H9 (cell line): ENCODE results near the gene EIF4E1B. TPM values are rescaled to one million over a fixed set of nuclear protein-coding genes. Genes with fewer than 3 reads are reported as not detected.

Experiments used
- DNase-seq: peaks from one replicate; pipeline ENCODE4 v3.0.0-alpha.2; 2017
- H2AFZ ChIP-seq: one replicate; pipeline ENCODE4 v1.6.1; 2013; ENCODE audit warnings: mild to moderate bottlenecking, low read length, control low read depth, moderate library complexity
- H2AK5ac ChIP-seq: 2 replicates; pipeline ENCODE4 v1.6.1; 2013; ENCODE audit warnings: low read length, control low read depth, mixed read lengths; ENCODE audit not compliant: insufficient read length
- H2BK120ac ChIP-seq: one replicate; pipeline ENCODE4 v1.6.1; 2013; ENCODE audit warnings: low read depth, mild to moderate bottlenecking, low read length, control low read depth, inconsistent platforms; ENCODE audit not compliant: poor library complexity, severe bottlenecking
- H2BK12ac ChIP-seq: 2 replicates; pipeline ENCODE4 v1.6.1; 2013; ENCODE audit warnings: low read length, control low read depth, mixed read lengths, low read depth; ENCODE audit not compliant: insufficient read length
- H2BK15ac ChIP-seq: 2 replicates; pipeline ENCODE4 v1.6.1; 2013; ENCODE audit warnings: low read depth, low read length, control low read depth
- H2BK20ac ChIP-seq: one replicate; pipeline ENCODE4 v1.6.1; 2013; ENCODE audit warnings: low read depth, mild to moderate bottlenecking, low read length, control low read depth, inconsistent platforms; ENCODE audit not compliant: poor library complexity, severe bottlenecking
- H2BK5ac ChIP-seq: 2 replicates; pipeline ENCODE4 v1.6.1; 2013; ENCODE audit warnings: low read length, control low read depth, mixed read lengths; ENCODE audit not compliant: insufficient read length
- H3K14ac ChIP-seq: 2 replicates; pipeline ENCODE4 v1.6.1; 2013; ENCODE audit warnings: low read length, control low read depth; ENCODE audit not compliant: insufficient read depth
- H3K18ac ChIP-seq: 2 replicates; pipeline ENCODE4 v1.6.1; 2013; ENCODE audit warnings: low read depth, mild to moderate bottlenecking, mixed read lengths, low read length, control low read depth; ENCODE audit not compliant: insufficient read length
- H3K23ac ChIP-seq: 2 replicates; pipeline ENCODE4 v1.6.1; 2013; ENCODE audit warnings: low read length, control low read depth, mixed read lengths, low read depth; ENCODE audit not compliant: insufficient read length
- H3K23me2 ChIP-seq: 2 replicates; pipeline ENCODE4 v1.6.1; 2013; ENCODE audit warnings: low read depth, mild to moderate bottlenecking, mixed read lengths, low read length, control low read depth; ENCODE audit not compliant: insufficient read length, poor library complexity, severe bottlenecking
- H3K27ac ChIP-seq: 2 replicates; pipeline ENCODE4 v1.5.1; 2013; ENCODE audit warnings: low read length, control low read depth, mixed read lengths, low read depth; ENCODE audit not compliant: insufficient read length
- H3K27me3 ChIP-seq: 2 replicates; pipeline ENCODE4 v1.6.1; 2013; ENCODE audit warnings: low read length, control low read depth, inconsistent platforms; ENCODE audit not compliant: insufficient read depth
- H3K4ac ChIP-seq: 2 replicates; pipeline ENCODE4 v1.6.1; 2013; ENCODE audit warnings: low read depth, mild to moderate bottlenecking, control low read depth, inconsistent platforms, low read length, moderate library complexity
- H3K4me1 ChIP-seq: 2 replicates; pipeline ENCODE4 v1.6.1; 2013; ENCODE audit warnings: low read length, control low read depth, inconsistent platforms; ENCODE audit not compliant: insufficient read depth
- H3K4me2 ChIP-seq: 2 replicates; pipeline ENCODE4 v1.6.1; 2013; ENCODE audit warnings: low read length, control low read depth, mixed read lengths; ENCODE audit not compliant: insufficient read length, insufficient read depth
- H3K56ac ChIP-seq: 2 replicates; pipeline ENCODE4 v1.6.1; 2013; ENCODE audit warnings: low read depth, mild to moderate bottlenecking, mixed read lengths, low read length, control low read depth; ENCODE audit not compliant: insufficient read length
- H3K79me1 ChIP-seq: 2 replicates; pipeline ENCODE4 v1.6.1; 2013; ENCODE audit warnings: low read depth, mild to moderate bottlenecking, moderate library complexity, low read length, control low read depth, inconsistent platforms; ENCODE audit not compliant: insufficient read depth, poor library complexity, severe bottlenecking
- H3K79me2 ChIP-seq: 2 replicates; pipeline ENCODE4 v1.6.1; 2013; ENCODE audit warnings: low read length, control low read depth, inconsistent platforms; ENCODE audit not compliant: insufficient read depth
- H3K9ac ChIP-seq: 2 replicates; pipeline ENCODE4 v1.6.1; 2013; ENCODE audit warnings: low read length, control low read depth, mixed read lengths; ENCODE audit not compliant: insufficient read length; ENCODE audit errors: extremely low read depth
- H3K9me3 ChIP-seq: one replicate; pipeline ENCODE4 v1.6.1; 2013; ENCODE audit warnings: low read depth, low read length, inconsistent platforms; ENCODE audit not compliant: control insufficient read depth
- H3T11ph ChIP-seq: one replicate; pipeline ENCODE4 v1.6.1; 2013; ENCODE audit warnings: mild to moderate bottlenecking, low read length, control low read depth, inconsistent platforms
- H4K20me1 ChIP-seq: one replicate; pipeline ENCODE4 v1.6.1; 2013; ENCODE audit not compliant: control insufficient read depth, insufficient read length, insufficient read depth
- H4K5ac ChIP-seq: 2 replicates; pipeline ENCODE4 v1.6.1; 2013; ENCODE audit warnings: low read depth, mild to moderate bottlenecking, mixed read lengths, low read length, control low read depth; ENCODE audit not compliant: insufficient read length
- H4K8ac ChIP-seq: replicated peaks from 2 replicates; pipeline ENCODE4 v1.6.1; 2013; ENCODE audit warnings: low read length, control low read depth, mixed read lengths, low read depth; ENCODE audit not compliant: insufficient read length
- H4K91ac ChIP-seq: 2 replicates; pipeline ENCODE4 v1.6.1; 2013; ENCODE audit warnings: low read depth, mild to moderate bottlenecking, moderate library complexity, mixed read lengths, low read length, control low read depth; ENCODE audit not compliant: insufficient read length
- H3K27ac Mint-ChIP-seq, 3 experiments: 2 replicates in 2 of 3; 3 replicates in 1 of 3; pipeline ENCODE4 v1.8.0; 2020 to 2021; ENCODE audit warnings: mixed read lengths in 3 of 3, mild to moderate bottlenecking in 1 of 3, moderate library complexity in 1 of 3
- H3K27me3 Mint-ChIP-seq: 2 replicates; pipeline ENCODE4 v1.8.0; 2021; ENCODE audit warnings: low read depth, mild to moderate bottlenecking, moderate library complexity, mixed read lengths
- H3K36me3 Mint-ChIP-seq, 3 experiments: 2 replicates in 2 of 3; 3 replicates in 1 of 3; pipeline ENCODE4 v1.8.0; 2020 to 2021; ENCODE audit warnings: low read depth in 3 of 3, mixed read lengths in 3 of 3; ENCODE audit not compliant: insufficient read depth in 1 of 3
- H3K4me1 Mint-ChIP-seq, 2 experiments: 2 replicates each; pipeline ENCODE4 v1.8.0; 2020; ENCODE audit warnings: mixed read lengths in 2 of 2
- H3K4me3 Mint-ChIP-seq, 2 experiments: 2 replicates in 1 of 2; 3 replicates in 1 of 2; pipeline ENCODE4 v1.8.0; 2020 to 2021; ENCODE audit warnings: mild to moderate bottlenecking in 2 of 2, mixed read lengths in 2 of 2, moderate library complexity in 1 of 2
- H3K9me3 Mint-ChIP-seq, 2 experiments: 2 replicates in 1 of 2; 3 replicates in 1 of 2; pipeline ENCODE4 v1.8.0; 2020; ENCODE audit warnings: mild to moderate bottlenecking in 2 of 2, mixed read lengths in 2 of 2, moderate library complexity in 1 of 2
- WGBS: extraction: QIAGEN DNeasy Blood & Tissue Kit; methylation state at CpG from one replicate; pipeline ENCODE4 v1.1.7; 2013; ENCODE audit warnings: missing lambda C conversion rate, low lambda C conversion rate, mixed read lengths; ENCODE audit not compliant: insufficient read length; ENCODE audit errors: extremely low coverage; 5-methylcytosine and 5-hydroxymethylcytosine counted together
- total RNA-seq: library from RNA; stranded (reverse); gene quantifications from 2 replicates; pipeline ENCODE4 v1.2.1, GENCODE V29; 2021
- TF ChIP-seq, protein P1 (sequence below): fragments of 200-600 bp; sonication (generic); conservative IDR thresholded peaks from 3 replicates; pipeline ENCODE4 v1.8.0; 2021; ENCODE audit warnings: antibody characterized with exemption, mild to moderate bottlenecking

EIF4E1B gene
- total RNA-seq, 1 experiment from 2014 or later, result 1.3 TPM

- Histone ChIP-seq H3K27ac (no peak overlapping the region), H3T11ph (no peak overlapping the region), H2BK12ac (no peak overlapping the region), H4K91ac (no peak overlapping the region), H2BK20ac (no peak overlapping the region), H3K9me3 (no peaks in the 10 kb centered on the region), H3K56ac (no peak overlapping the region), H3K79me2 (no peaks in the 10 kb centered on the region), H2AFZ (no peak overlapping the region), H3K14ac (no peak overlapping the region), H3K4me1 (no peaks in the 10 kb centered on the region; the same call in 1 of the 2 replicates), H3K27me3 (peaks cover 2% of the 10 kb centered on the region; the same call in 1 of the 2 replicates), H3K4ac (no peak overlapping the region), H3K79me1 (no peaks in the 10 kb centered on the region), H4K20me1 (no peaks in the 10 kb centered on the region), H3K23me2 (peaks cover 3% of the 10 kb centered on the region), H2BK120ac (no peak overlapping the region), H3K4me2 (no peak overlapping the region), H2BK5ac (no peak overlapping the region), H3K9ac (no peak overlapping the region), H2BK15ac (no peak overlapping the region), H4K5ac (no peak overlapping the region), H2AK5ac (no peak overlapping the region), H3K23ac (no peak overlapping the region), H3K18ac (no peak overlapping the region), H4K8ac (no peak overlapping the region)
- TF ChIP-seq, protein P1, sequence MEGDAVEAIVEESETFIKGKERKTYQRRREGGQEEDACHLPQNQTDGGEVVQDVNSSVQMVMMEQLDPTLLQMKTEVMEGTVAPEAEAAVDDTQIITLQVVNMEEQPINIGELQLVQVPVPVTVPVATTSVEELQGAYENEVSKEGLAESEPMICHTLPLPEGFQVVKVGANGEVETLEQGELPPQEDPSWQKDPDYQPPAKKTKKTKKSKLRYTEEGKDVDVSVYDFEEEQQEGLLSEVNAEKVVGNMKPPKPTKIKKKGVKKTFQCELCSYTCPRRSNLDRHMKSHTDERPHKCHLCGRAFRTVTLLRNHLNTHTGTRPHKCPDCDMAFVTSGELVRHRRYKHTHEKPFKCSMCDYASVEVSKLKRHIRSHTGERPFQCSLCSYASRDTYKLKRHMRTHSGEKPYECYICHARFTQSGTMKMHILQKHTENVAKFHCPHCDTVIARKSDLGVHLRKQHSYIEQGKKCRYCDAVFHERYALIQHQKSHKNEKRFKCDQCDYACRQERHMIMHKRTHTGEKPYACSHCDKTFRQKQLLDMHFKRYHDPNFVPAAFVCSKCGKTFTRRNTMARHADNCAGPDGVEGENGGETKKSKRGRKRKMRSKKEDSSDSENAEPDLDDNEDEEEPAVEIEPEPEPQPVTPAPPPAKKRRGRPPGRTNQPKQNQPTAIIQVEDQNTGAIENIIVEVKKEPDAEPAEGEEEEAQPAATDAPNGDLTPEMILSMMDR, result no peak
- Mint-ChIP-seq H3K4me1 (peaks cover 21 to 37% of the 10 kb centered on the region in 2 experiments), H3K9me3 (no peaks in the 10 kb centered on the region), H3K4me3 (no peak overlapping the region), H3K36me3 (no peaks in the 10 kb centered on the region), H3K27ac (no peak overlapping the region), H3K27me3 (peaks cover 60% of the 10 kb centered on the region)
- WGBS, result no CpG with 5 or more reads among the region's 8 CpGs
- DNase-seq, result no peak
Measured at GRCh38 chr5:176614805-176615478, 15.5 kb upstream of the EIF4E1B start.
